HG02571 (cell line): Measurements from ENCODE around the gene ZNF579.
"Not testable (repeated sequence)": the region's sequence is repeated elsewhere in the genome, so short reads cannot be mapped to it uniquely, and the experiment has no call there.

ENCODE experiments used
- ATAC-seq: cut with Tn5 transposase; IDR thresholded peaks from one replicate; pipeline ENCODE4 v1.9.1; 2021; ENCODE audit warnings: mild to moderate bottlenecking, moderate library complexity; ENCODE audit not compliant: unreplicated experiment

Gene ZNF579

GRCh38 chr19:55596304-55596703 is 15.7 kb upstream of the ZNF579 start:
- no peak for ATAC-seq

DNA sequence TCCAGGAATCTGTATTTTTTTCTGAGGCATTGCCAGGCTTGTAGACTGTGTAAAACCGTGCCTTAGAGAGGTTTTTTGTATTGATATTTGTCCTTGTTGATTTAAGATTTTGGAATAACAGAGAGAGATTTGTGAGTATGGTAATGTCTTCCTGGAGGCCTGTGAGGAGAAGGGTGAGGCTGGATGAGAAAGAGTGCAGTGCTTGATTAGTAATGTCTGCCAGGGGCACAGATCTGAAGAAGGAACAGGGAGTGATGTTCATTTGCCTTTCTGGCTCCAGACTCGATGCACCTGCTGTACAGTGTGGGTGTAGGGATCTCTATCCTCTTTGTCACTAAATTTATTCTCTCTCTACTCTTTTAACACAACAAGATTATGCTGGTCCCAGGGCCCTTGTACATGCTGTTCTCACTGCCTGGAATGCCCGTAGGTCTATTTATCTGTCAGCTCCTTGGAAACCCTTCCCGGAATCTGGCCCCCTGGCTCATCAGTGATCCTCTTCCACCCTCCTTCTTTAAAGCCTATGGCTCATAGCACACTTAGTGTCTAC is 14.4 kb upstream of the ZNF579 start:
- ATAC-seq, result no peak

GRCh38 chr19:55593096-55593772 is 12.6 kb upstream of the ZNF579 start:
- ATAC-seq, result no peak

GRCh38 chr19:55592391-55593090 is 11.9 kb upstream of the ZNF579 start:
- no peak for ATAC-seq

DNA sequence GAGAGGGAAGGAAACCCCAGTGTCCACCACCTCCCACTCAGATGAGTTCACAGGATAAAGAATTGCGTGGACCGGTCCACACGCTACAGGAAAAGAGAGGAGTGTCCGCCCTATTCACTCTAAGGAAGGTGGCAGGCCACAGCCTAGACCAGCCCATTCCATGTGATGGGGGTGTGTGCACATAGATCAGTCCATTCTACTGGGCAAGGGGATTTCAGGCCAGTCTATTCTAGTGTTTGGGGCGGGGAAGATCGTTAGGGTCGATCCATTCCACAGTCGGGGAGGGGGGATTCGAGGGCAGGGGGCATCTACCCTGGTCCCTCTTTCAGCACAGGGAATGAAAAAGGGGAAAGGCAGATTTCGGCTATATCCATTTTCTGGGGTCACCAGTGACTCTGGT is 10.9 kb upstream of the ZNF579 start:
- ATAC-seq, result no peak

DNA sequence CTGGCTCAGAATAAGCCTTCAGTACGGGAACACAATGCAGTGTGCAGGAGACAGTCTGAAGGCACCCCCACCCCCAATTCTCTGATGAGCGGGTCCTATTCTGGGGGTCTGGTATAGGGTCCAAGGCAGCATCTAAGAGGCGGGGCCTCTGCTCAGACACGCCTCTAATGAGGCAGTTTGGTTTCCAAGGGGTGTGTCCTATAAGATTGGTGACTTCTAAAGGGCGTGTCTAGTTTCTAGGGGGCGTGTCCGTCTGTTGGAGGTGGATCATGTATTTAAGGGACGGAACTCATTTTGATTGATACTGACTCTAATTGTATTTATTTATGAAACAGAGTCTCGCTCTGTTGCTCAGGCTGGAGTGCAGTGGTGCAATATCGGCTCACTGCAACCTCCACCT is 10.0 kb upstream of the ZNF579 start:
- no peak for ATAC-seq

DNA sequence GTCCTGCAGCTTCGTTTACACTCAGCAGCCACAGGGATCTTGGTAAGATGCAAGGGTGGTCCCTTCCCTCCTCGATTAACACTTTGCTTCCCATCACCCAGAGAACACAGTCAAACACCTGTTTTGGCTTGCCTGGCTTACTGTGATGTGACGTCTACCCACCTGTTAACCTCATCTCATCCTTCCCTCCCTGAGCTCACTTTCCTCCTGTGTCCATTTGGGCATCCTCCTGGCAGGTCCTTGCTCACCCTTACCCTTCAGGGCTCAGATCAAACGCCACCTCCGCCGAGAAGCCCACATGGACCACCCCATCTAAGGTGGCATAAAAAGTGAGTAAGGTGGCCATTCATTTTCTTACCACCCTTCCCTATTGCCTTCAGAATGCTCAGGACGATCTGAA is 9.5 kb upstream of the ZNF579 start:
- ATAC-seq, result no peak

- ATAC-seq, result no peak
Observed at GRCh38 chr19:55588738-55589137, 8.1 kb upstream of the ZNF579 start.

DNA sequence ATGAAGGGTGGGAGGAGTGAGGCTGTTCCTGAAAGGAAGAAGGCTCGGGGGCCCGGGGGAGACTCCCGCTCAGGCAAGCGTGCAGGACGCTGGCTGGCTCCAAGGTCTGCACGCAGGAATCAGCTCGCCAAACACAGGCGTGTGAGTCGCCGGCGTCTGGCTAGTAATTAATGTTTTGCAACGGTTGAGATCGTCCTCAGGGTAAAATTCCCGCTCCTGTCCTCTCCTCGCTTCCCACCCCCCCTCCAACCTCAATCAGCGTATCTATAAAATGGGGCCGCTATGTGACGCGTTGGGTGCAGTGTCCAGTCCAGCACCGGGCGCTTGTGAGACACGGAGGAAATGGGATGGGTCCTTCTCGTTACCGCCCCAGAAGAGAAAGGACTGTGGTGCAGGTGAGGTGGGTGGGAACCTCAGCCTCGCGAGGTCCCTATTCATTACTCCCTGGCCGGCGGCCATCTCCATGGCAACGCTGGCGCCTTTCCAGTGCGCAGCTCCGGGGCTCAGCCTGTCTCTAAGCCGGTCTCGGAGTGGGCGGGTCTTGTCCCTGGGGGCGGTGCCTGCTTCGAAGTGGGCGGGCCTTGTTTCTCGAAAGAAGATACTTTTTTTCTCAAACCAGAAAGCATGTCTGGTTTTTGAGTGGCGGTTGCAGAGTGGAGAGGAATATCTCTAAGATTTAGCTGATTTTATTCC is 6.5 kb upstream of the ZNF579 start:
- ATAC-seq, result peak; percentile 68

- no peak for ATAC-seq
Observed at GRCh38 chr19:55585658-55586339, 5.2 kb upstream of the ZNF579 start.

- ATAC-seq, result no peak
Observed at GRCh38 chr19:55584871-55585270, 4.2 kb upstream of the ZNF579 start.

DNA sequence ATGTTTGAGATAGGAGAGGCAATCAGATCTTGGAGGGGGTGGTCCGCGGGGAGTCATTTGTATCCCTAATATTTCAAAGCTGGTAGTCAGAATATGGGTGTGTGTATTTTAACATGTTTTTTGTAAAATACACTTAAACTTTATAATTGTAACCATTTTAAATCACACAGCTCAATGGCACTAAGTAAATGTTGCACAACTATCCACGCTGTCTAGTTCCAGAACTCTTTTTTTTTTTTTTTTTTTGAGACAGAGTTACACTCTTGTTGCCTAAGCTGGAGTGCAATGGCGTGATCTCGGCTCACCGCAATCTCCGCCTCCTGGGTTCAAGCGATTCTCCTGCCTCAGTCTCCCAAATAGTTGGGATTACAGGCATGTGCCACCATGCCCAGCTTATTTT is 3.2 kb upstream of the ZNF579 start:
- not testable (repeated sequence) for ATAC-seq

GRCh38 chr19:55582284-55582683 is 1.6 kb upstream of the ZNF579 start:
- ATAC-seq, result not testable (repeated sequence)

DNA sequence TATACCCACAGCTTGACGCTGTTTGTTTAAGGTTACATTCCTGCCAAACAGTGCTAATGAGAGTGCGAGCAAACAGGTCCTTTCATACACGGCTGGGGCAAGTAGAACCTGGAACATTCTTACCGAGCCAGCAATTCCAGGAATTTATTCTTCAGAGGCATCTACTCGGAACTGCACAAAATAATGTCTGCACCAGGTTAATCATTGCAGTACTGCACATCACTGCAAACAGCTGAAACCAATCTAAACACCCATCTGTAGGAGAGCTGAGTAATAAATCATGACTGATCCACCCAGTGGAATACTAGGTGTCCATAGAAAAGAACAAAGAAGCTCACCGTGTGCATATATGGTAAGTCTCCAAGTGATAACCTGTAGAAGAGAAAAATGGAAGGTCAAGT is 1.2 kb upstream of the ZNF579 start:
- ATAC-seq, result no peak

DNA sequence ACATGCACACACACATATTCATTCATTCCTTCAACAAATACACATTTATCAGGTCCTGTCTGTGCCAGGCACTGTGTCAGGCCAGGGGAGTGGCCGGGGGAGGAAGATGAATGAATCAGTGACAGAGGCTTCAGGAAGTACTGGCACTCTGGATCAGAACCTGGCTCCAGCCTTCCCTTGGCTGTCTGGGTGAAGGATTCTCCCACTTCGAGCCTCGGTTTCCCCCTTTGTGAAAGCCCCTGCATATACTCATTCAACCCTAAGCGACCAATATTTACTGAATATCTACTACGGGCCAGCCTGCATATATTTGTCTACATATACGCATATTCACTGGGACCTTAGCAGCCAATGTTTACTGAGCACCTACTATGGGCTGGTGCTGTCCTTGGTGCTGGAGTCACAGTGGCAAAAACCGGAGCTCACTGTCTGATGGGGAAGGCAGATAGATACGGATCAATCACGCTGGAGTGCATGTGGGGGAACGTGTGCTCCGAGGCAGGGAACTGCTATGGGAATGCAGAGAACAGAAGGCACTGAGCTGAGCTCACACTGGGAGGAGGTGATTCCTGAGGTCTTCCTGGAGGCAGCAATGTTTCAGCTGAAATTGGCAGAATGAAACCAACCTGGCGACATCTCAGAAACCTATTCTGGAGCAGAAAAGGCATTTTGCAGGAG is 636 bp upstream of the ZNF579 start:
- no peak for ATAC-seq

DNA sequence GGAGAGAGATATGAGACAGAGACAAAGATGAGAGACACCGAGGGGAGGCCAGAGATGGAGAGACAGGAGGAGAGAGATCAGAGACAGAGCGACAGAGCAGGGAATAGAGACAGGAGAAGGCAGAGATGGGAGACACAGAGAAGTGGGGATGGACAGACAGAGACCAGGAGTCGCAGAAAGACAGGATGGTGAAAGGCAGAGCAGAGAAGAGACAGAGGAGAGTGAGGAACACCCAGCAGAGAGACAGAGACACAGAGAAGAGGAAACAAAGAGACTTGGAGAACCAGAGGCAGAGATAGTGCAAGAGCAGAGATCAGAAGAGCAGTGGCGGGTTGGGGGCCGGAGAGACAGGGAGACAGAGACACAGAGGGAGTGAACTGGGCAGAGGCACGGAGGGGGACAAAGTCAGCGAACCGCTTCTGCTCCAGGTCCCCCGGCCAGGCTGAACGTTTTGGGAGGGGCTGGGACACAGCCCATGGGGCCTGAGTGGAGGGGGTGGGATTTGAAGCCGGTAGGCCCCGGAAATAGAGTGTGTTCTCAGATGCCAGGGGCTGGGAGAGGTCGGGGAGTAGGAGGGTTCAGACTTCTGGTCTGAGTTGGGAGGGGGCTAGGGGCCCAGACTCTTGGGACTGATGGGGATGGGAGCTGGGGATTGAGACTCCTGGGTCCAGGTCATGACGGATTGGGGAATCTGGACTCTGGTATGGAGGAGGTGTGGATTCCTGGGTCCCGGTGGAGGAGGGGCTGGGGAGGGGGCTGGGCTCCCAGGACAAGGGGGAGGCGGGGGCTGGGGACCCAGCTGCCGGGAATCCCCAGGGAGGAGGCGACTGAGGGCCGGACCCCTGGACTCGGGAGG is 654 bp downstream of the ZNF579 start:
- no peak for ATAC-seq

- ATAC-seq, result no peak
Observed at GRCh38 chr19:55578761-55579747, 1.6 kb downstream of the ZNF579 start.

- ATAC-seq, result no peak
Observed at GRCh38 chr19:55578031-55578760, 2.5 kb downstream of the ZNF579 start.
